ENCODE results near the gene ARID4B. TPM values are rescaled to one million over a fixed set of nuclear protein-coding genes. Genes with fewer than 3 reads are reported as not detected.

Gene ARID4B
- total RNA-seq, 1 experiment from 2014 or later, result 34.2 TPM

GRCh38 chr1:235342039-235342438 is 14.1 kb upstream of the ARID4B start:
- CTCF ChIA-PET, result interaction anchor here (1.3 kb wide), 1 partner anchor 73 kb away, joined by 6 read pairs; no protein-coding TSS in a partner anchor

GRCh38 chr1:235341334-235341733 is 13.4 kb upstream of the ARID4B start:
- BruUV-seq (replicated peaks), result no TSS peak
- no peaks in the 10 kb centered on the region for H3K27me3 Mint-ChIP-seq (ENCODE audit: insufficient read depth, unreplicated experiment)
- Histone ChIP-seq H3K27me3 (replicated peaks; ENCODE audit: control insufficient read depth, insufficient read depth, low read length) (no peaks in the 10 kb centered on the region), H3K4me1 (no peaks in the 10 kb centered on the region), H3K4me3 (ENCODE audit: low read depth, low read length) (no peak overlapping the region), H3K36me3 (ENCODE audit: control insufficient read depth, insufficient read depth, low read length) (peaks cover 3% of the 10 kb centered on the region), H3K9me3 (no peaks in the 10 kb centered on the region)
- H3K9me3 Mint-ChIP-seq (ENCODE audit: unreplicated experiment), result no peaks in the 10 kb centered on the region
- no peak overlapping the region for H3K27ac Mint-ChIP-seq (ENCODE audit: unreplicated experiment)
- peaks cover 21% of the 10 kb centered on the region for H3K36me3 Mint-ChIP-seq (ENCODE audit: insufficient read depth, unreplicated experiment)
- no peak overlapping the region for H3K4me3 Mint-ChIP-seq (ENCODE audit: unreplicated experiment)
- CTCF ChIA-PET, result interaction anchor here (1.3 kb wide), 1 partner anchor 74 kb away, joined by 6 read pairs; no protein-coding TSS in a partner anchor
- intact Hi-C loops (cut with micrococcal nuclease; ENCODE audit: unreplicated experiment), result no loop called here
- POLR2A ChIA-PET, result no interaction called here
- H3K4me1 Mint-ChIP-seq (ENCODE audit: low read depth, unreplicated experiment), result peaks cover 7% of the 10 kb centered on the region
- DNase-seq, result no peak
- no peak for TF ChIP-seq CTCF (IDR thresholded peaks at IDR 0.05; ENCODE audit: insufficient read depth in 1 of 2, low read depth in 1 of 2, low read length in 1 of 2, severe bottlenecking in 1 of 2, unreplicated experiment in 1 of 2)

More at GRCh38 chr1:235342039-235342438, 14.1 kb upstream of the ARID4B start:
- Mint-ChIP-seq H3K9me3 (ENCODE audit: unreplicated experiment) (no peaks in the 10 kb centered on the region), H3K27ac (ENCODE audit: unreplicated experiment) (no peak overlapping the region), H3K36me3 (ENCODE audit: insufficient read depth, unreplicated experiment) (peaks cover 14% of the 10 kb centered on the region), H3K4me3 (ENCODE audit: unreplicated experiment) (no peak overlapping the region), H3K27me3 (ENCODE audit: insufficient read depth, unreplicated experiment) (no peaks in the 10 kb centered on the region), H3K4me1 (ENCODE audit: low read depth, unreplicated experiment) (peaks cover 7% of the 10 kb centered on the region)
- BruUV-seq (replicated peaks), result no TSS peak
- POLR2A ChIA-PET, result interaction anchor here (1.1 kb wide), 1 partner anchor 25 kb away, joined by 4 read pairs; the partner anchor contains the start of gene TBCE
- no peaks in the 10 kb centered on the region for H3K9me3 ChIP-seq
- DNase-seq, result no peak
- TF ChIP-seq CTCF (IDR thresholded peaks at IDR 0.05; ENCODE audit: insufficient read depth in 1 of 2, low read depth in 1 of 2, low read length in 1 of 2, severe bottlenecking in 1 of 2, unreplicated experiment in 1 of 2), result no peak
- H3K27me3 ChIP-seq (replicated peaks; ENCODE audit: control insufficient read depth, insufficient read depth, low read length), result no peaks in the 10 kb centered on the region
- H3K4me3 ChIP-seq (ENCODE audit: low read depth, low read length), result no peak overlapping the region
- H3K4me1 ChIP-seq, result no peaks in the 10 kb centered on the region
- H3K36me3 ChIP-seq (ENCODE audit: control insufficient read depth, insufficient read depth, low read length), result peaks cover 3% of the 10 kb centered on the region
- intact Hi-C loops (cut with micrococcal nuclease; ENCODE audit: unreplicated experiment), result no loop called here

GRCh38 chr1:235339746-235340145 is 11.8 kb upstream of the ARID4B start:
- CTCF ChIA-PET, result interaction anchor here (1.6 kb wide), 1 partner anchor 76 kb away, joined by 4 read pairs; no protein-coding TSS in a partner anchor
- Mint-ChIP-seq H3K27me3 (ENCODE audit: insufficient read depth, unreplicated experiment) (no peaks in the 10 kb centered on the region), H3K4me1 (ENCODE audit: low read depth, unreplicated experiment) (peaks cover under 1% of the 10 kb centered on the region), H3K9me3 (ENCODE audit: unreplicated experiment) (no peaks in the 10 kb centered on the region), H3K27ac (ENCODE audit: unreplicated experiment) (no peak overlapping the region), H3K4me3 (ENCODE audit: unreplicated experiment) (no peak overlapping the region), H3K36me3 (ENCODE audit: insufficient read depth, unreplicated experiment) (peaks cover 21% of the 10 kb centered on the region)
- peak in 1 of 2 experiments; percentile 8 for TF ChIP-seq CTCF (IDR thresholded peaks at IDR 0.05; ENCODE audit: insufficient read depth in 1 of 2, low read depth in 1 of 2, low read length in 1 of 2, severe bottlenecking in 1 of 2, unreplicated experiment in 1 of 2)
- no peaks in the 10 kb centered on the region for H3K9me3 ChIP-seq
- POLR2A ChIA-PET, result interaction anchor here (0.7 kb wide), 1 partner anchor 179 kb away, joined by 7 read pairs; the partner anchor contains the start of gene RBM34
- intact Hi-C loops (cut with micrococcal nuclease; ENCODE audit: unreplicated experiment), result no loop called here
- DNase-seq, result no peak
- H3K4me1 ChIP-seq, result no peaks in the 10 kb centered on the region
- BruUV-seq (replicated peaks), result no TSS peak
- H3K4me3 ChIP-seq (ENCODE audit: low read depth, low read length), result no peak overlapping the region
- no peaks in the 10 kb centered on the region for H3K27me3 ChIP-seq (replicated peaks; ENCODE audit: control insufficient read depth, insufficient read depth, low read length)
- H3K36me3 ChIP-seq (ENCODE audit: control insufficient read depth, insufficient read depth, low read length), result peaks cover 3% of the 10 kb centered on the region
